ENCODE data around the gene CCNB2.

CCNB2 gene

GRCh38 chr15:59166601-59167265, 61.8 kb downstream of the CCNB2 start:
- no peak for DNase-seq (ENCODE audit: low spot score)

DNA sequence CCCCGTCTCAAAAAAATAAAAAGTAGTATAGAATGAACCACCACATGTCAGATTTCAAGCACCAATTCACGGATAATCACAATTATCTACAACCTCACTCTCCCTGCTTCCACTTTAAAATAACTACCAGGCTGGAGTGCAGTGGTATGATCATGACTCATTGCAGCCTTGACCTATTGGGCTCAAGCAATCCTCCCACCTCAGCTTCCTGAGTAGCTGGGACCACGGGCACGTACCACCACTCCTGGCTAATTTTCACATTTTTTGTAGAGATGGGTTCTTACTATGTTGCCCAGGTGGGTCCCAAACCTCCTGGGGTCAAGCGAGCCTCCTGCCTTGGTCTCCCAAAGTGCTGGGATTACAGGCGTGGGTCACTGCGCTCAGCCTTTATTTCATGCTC, 63.6 kb downstream of the CCNB2 start:
- no peak for DNase-seq (ENCODE audit: low spot score)

DNA sequence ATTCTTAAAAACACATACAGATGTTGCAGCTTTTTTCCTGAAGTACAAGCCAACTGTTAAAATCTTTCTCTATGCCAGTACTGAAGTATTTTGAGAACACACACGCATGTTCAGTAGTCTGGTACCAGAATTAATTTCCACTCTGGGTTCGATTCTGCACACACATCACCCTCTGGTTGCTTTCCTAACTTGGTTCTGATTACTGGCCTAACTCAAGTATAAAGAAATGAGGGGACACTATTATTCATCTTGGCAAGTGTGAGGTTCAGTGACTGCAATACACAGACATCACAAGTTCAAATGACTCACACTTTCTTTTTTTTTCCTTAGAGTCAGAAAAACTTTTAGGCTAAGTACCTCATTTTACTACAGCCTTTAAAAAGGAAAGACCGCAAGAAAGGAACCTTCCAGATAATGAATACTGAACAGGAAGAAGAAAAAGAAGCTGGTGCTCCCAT, 64.3 kb downstream of the CCNB2 start:
- DNase-seq (ENCODE audit: low spot score): peak; percentile 62

DNA sequence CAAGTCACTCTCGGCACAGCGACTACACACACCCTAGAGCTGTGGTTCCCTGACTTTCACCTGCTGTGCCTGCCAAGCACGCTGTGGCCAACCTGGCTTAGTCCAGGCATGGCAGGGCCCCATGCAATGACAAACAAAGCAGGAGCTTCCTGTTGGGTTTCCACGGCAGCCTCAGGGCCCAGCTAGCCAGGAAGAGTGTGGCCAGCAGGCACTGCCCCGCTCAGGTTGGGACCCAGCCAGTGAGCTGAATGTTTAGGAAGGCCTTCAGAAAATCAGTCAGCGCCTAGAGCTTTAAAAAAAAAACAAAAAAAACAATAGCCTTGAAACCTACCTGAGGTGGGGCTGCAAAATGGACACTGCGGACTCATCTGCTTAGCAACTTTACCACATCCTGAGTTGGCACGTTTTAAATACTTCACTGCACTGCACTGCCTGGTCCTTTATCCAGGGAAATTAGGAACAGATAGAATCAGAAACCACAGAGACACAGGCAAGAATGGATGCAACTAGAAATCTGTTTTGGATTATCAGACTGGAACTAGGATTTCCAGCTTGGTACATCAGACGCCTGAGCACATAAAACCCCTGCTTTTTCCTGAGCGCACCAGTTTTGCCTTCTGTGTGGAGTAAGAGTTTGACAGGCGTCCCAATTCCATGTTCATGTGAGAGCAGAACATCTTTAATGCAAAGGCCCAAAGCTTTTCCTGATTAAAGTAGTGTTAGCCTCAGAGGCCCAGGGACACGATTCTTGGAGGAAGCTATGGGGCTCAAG, 65.5 kb downstream of the CCNB2 start:
- no peak for DNase-seq (ENCODE audit: low spot score)

DNA sequence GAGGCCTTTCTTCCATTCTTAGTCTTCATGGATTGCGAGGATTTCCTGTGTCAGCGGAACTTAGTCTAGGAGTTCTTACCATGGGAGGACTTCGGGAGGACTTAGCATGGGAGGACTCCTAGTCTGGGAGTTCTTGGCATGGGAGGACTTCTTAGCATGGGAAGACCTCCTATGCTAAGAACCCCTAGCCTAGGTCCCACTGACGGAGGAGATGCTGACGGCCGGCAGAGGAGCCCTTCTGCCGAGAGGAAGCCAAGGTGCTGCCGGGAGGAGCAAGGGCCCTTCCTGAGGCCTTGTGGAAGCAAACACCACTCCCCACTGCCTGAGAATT, 66.1 kb downstream of the CCNB2 start:
- DNase-seq (ENCODE audit: low spot score): no peak

- no peak for DNase-seq (ENCODE audit: low spot score)
Observed at GRCh38 chr15:59172289-59172901, 67.4 kb downstream of the CCNB2 start.

GRCh38 chr15:59173194-59173593, 68.2 kb downstream of the CCNB2 start:
- no peak for DNase-seq (ENCODE audit: low spot score)

DNA sequence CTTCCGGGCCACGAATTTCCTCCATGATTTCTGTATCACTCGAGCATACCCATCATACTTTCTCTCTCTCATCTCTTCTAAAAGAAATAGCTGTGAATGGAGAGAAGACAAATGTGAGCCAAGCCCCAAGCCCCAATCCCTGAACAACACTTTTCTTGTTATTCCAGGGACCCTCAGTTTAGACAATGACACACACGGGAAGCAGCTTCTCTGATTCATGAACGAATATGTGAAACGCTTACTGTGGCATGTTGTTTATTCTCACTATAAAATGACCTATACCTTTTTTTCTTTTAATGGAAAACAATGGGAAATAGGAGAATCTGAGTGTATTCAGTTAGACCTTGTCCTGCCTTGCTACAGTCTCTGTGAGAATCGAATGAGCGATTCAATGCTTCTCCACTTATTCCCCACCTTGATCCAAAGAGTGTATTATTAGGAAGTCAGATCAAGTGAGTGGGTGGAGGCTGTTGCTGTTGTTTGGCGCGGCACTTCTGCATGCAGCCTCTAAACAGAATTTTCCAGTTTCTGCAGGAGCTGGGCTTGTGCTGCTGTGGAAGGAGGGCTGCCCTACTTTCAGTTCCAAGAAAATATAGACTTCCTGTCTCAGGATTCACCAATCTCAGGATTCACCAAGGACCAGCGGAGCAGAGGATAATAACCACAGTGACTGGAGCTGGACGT, 69.3 kb downstream of the CCNB2 start:
- DNase-seq (ENCODE audit: low spot score): no peak

Data from RKO (cell line).